Activated CD8-positive, alpha-beta memory T cell treated with anti-CD3 and anti-CD28 coated beads for 24 hours (primary cell): ENCODE results near the gene NFATC1.

Experiments used
- DNase-seq: peaks from one replicate; pipeline ENCODE4 v3.0.0-alpha.2; 2020

NFATC1 gene

GRCh38 chr18:79395761-79396404 is at the start of gene NFATC1:
Gene NFATC1, plus strand, starts transcription at chr18:79395930. Its CDS starts 295 bp downstream, at chr18:79396225.
- peak; percentile 89 for DNase-seq

GRCh38 chr18:79345981-79346380 is 49.7 kb upstream of the NFATC1 start:
- no peak for DNase-seq

GRCh38 chr18:79348066-79348465 is 47.7 kb upstream of the NFATC1 start:
- DNase-seq, result no peak

- DNase-seq, result peak; percentile 40
Observed at GRCh38 chr18:79352432-79352831, 43.3 kb upstream of the NFATC1 start.

- DNase-seq, result no peak
Observed at GRCh38 chr18:79353267-79353666, 42.5 kb upstream of the NFATC1 start.

GRCh38 chr18:79354350-79354749 is 41.4 kb upstream of the NFATC1 start:
- DNase-seq, result no peak

GRCh38 chr18:79355433-79356335 is 40.0 kb upstream of the NFATC1 start:
- peak; percentile 17 for DNase-seq

- DNase-seq, result no peak
Observed at GRCh38 chr18:79356435-79356834, 39.3 kb upstream of the NFATC1 start.

GRCh38 chr18:79360933-79361332 is 34.8 kb upstream of the NFATC1 start:
- peak; percentile 26 for DNase-seq

GRCh38 chr18:79361766-79362522 is 33.8 kb upstream of the NFATC1 start:
- no peak for DNase-seq

GRCh38 chr18:79365701-79366100 is 30.0 kb upstream of the NFATC1 start:
- peak; percentile 43 for DNase-seq

GRCh38 chr18:79366177-79367094 is 29.3 kb upstream of the NFATC1 start:
- peak; percentile 28 for DNase-seq

- DNase-seq, result no peak
Observed at GRCh38 chr18:79367480-79367879, 28.2 kb upstream of the NFATC1 start.

- DNase-seq, result no peak
Observed at GRCh38 chr18:79367989-79368388, 27.7 kb upstream of the NFATC1 start.

- DNase-seq, result no peak
Observed at GRCh38 chr18:79368681-79369080, 27.0 kb upstream of the NFATC1 start.

GRCh38 chr18:79371561-79372121 is 24.1 kb upstream of the NFATC1 start:
- no peak for DNase-seq

GRCh38 chr18:79372461-79372860 is 23.3 kb upstream of the NFATC1 start:
- no peak for DNase-seq

GRCh38 chr18:79372991-79373390 is 22.7 kb upstream of the NFATC1 start:
- DNase-seq, result no peak

GRCh38 chr18:79373736-79374135 is 22.0 kb upstream of the NFATC1 start:
- no peak for DNase-seq

- no peak for DNase-seq
Observed at GRCh38 chr18:79374408-79375171, 21.1 kb upstream of the NFATC1 start.
